Measurements from ENCODE around the gene DAGLA.

GRCh38 chr11:61689164-61689496, 8.9 kb downstream of the DAGLA start:
- TF ChIP-seq EP300 (IDR thresholded peaks at IDR 0.05), result no peak
- no peak for TF ChIP-seq CTCF (IDR thresholded peaks at IDR 0.05)
